Liver (tissue), 9 donors: ENCODE results near the gene EXOC4. TPM values are rescaled to one million over a fixed set of nuclear protein-coding genes. Genes with fewer than 3 reads are reported as not detected.

ENCODE experiments used
- DNase-seq: peaks from one replicate; pipeline ENCODE4 v3.0.0-alpha.2; 2017; ENCODE audit warnings: low spot score
- H3K27ac ChIP-seq, 2 donors: one replicate each; pipeline ENCODE4 v1.7.0; 2013; ENCODE audit warnings: inconsistent platforms in 2 of 2, low read length in 2 of 2, control low read depth in 1 of 2, low read depth in 1 of 2, mild to moderate bottlenecking in 1 of 2
- H3K27me3 ChIP-seq, 4 donors: one replicate each; pipeline versions ENCODE4 v1.6.1 to v1.7.0; 2013; ENCODE audit warnings: low read length in 3 of 4, inconsistent platforms in 1 of 4, mild to moderate bottlenecking in 1 of 4, moderate library complexity in 1 of 4; ENCODE audit not compliant: control insufficient read depth in 4 of 4, insufficient read depth in 4 of 4
- H3K36me3 ChIP-seq, 4 donors: one replicate each; pipeline versions ENCODE4 v1.6.1 to v1.7.0; 2013; ENCODE audit warnings: low read length in 3 of 4, mild to moderate bottlenecking in 3 of 4, low read depth in 1 of 4, moderate library complexity in 1 of 4; ENCODE audit not compliant: control insufficient read depth in 4 of 4, insufficient read depth in 3 of 4
- H3K4me1 ChIP-seq, 4 donors: one replicate each; pipeline versions ENCODE4 v1.6.1 to v1.7.0; 2013; ENCODE audit warnings: low read length in 3 of 4, mild to moderate bottlenecking in 3 of 4, moderate library complexity in 1 of 4; ENCODE audit not compliant: control insufficient read depth in 4 of 4, insufficient read depth in 4 of 4
- H3K4me3 ChIP-seq, 3 donors: one replicate each; pipeline versions ENCODE4 v1.6.1 to v1.7.0; 2013; ENCODE audit warnings: low read length in 3 of 3, control low read depth in 1 of 3, low read depth in 1 of 3, mild to moderate bottlenecking in 1 of 3
- H3K9ac ChIP-seq, 2 donors: one replicate each; pipeline ENCODE4 v1.7.0; 2013; ENCODE audit warnings: low read length in 2 of 2, mild to moderate bottlenecking in 2 of 2, moderate library complexity in 2 of 2, control low read depth in 1 of 2, low read depth in 1 of 2
- H3K9me3 ChIP-seq, 4 donors: one replicate each; pipeline versions ENCODE4 v1.6.1 to v1.7.0; 2013; ENCODE audit warnings: low read length in 3 of 4; ENCODE audit not compliant: control insufficient read depth in 4 of 4
- EGR1 ChIP-seq, 2 donors: IDR thresholded peaks; 2 replicates each; pipeline ENCODE4 v1.6.1; 2016 to 2018; ENCODE audit warnings: antibody characterized with exemption in 2 of 2, low read depth in 2 of 2
- FOXA2 ChIP-seq: IDR thresholded peaks from 2 replicates; pipeline ENCODE4 v1.6.1; 2016; ENCODE audit warnings: antibody characterized with exemption
- HNF4A ChIP-seq, 2 donors: conservative IDR thresholded peaks; 2 replicates each; pipeline ENCODE4 v1.6.1; 2016; ENCODE audit warnings: antibody characterized with exemption in 2 of 2, mild to moderate bottlenecking in 2 of 2
- HNF4G ChIP-seq: IDR thresholded peaks from 2 replicates; pipeline ENCODE4 v1.6.1; 2016; ENCODE audit warnings: antibody characterized with exemption
- MAX ChIP-seq: IDR thresholded peaks from 2 replicates; pipeline ENCODE4 v1.6.1; 2016; ENCODE audit warnings: antibody characterized with exemption
- RAD21 ChIP-seq, 2 donors: IDR thresholded peaks; 2 replicates each; pipeline ENCODE4 v1.6.1; 2016; ENCODE audit warnings: antibody characterized with exemption in 2 of 2, mild to moderate bottlenecking in 2 of 2
- SP1 ChIP-seq: IDR thresholded peaks from 2 replicates; pipeline ENCODE4 v1.6.1; 2018; ENCODE audit warnings: antibody characterized with exemption, mild to moderate bottlenecking
- YY1 ChIP-seq: IDR thresholded peaks from 2 replicates; pipeline ENCODE4 v1.6.1; 2016; ENCODE audit warnings: antibody characterized with exemption, mild to moderate bottlenecking
- ZBTB33 ChIP-seq: IDR thresholded peaks from 2 replicates; pipeline ENCODE4 v1.6.1; 2016; ENCODE audit warnings: antibody characterized with exemption
- WGBS: extraction: QIAGEN DNeasy Blood & Tissue Kit; methylation state at CpG from one replicate; pipeline ENCODE4 v1.1.7; 2013; 5-methylcytosine and 5-hydroxymethylcytosine counted together
- polyA plus RNA-seq, 2 donors: library from polyadenylated mRNA; stranded (reverse) in 1 of 2; unstranded in 1 of 2; fragments of 200-250 nt in 1 of 2; fragments of >200 nt in 1 of 2; fragmentation: Nextera tagmentation in 1 of 2; extraction: Ambion mirVana in 1 of 2; gene quantifications; one replicate each; pipeline versions ENCODE4 v1.2.1 to v1.2.3, GENCODE V29; 2013 to 2015
- total RNA-seq, 2 donors: library from RNA; depleted of rRNA; stranded (reverse); fragments of >200 nt; gene quantifications; one replicate each; pipeline ENCODE4 v1.2.3, GENCODE V29; 2014
- TF ChIP-seq, protein P1 (sequence below): IDR thresholded peaks from 2 replicates; pipeline ENCODE4 v1.6.1; 2016; ENCODE audit warnings: antibody characterized with exemption
- TF ChIP-seq, protein P2 (sequence below): fragments of 150-350 bp; IDR thresholded peaks from 2 replicates; pipeline ENCODE4 v1.5.1; 2017; ENCODE audit warnings: improper control_type of control experiment, low read depth, low read length; ENCODE audit not compliant: missing input control
- donor health status: healthy.
- donor health status: healthy.
- donor health status: healthy.
- donor health status: healthy.
- donor health status: healthy.

The EXOC4 gene
- total and polyA plus RNA-seq, 4 donors, result 9.5 to 55.9 (median 23.6) TPM

GRCh38 chr7:133712544-133712943 lies 459.7 kb downstream of the EXOC4 start:
- TF ChIP-seq, protein P1, sequence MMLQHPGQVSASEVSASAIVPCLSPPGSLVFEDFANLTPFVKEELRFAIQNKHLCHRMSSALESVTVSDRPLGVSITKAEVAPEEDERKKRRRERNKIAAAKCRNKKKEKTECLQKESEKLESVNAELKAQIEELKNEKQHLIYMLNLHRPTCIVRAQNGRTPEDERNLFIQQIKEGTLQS, result no peak
- TF ChIP-seq, protein P2, sequence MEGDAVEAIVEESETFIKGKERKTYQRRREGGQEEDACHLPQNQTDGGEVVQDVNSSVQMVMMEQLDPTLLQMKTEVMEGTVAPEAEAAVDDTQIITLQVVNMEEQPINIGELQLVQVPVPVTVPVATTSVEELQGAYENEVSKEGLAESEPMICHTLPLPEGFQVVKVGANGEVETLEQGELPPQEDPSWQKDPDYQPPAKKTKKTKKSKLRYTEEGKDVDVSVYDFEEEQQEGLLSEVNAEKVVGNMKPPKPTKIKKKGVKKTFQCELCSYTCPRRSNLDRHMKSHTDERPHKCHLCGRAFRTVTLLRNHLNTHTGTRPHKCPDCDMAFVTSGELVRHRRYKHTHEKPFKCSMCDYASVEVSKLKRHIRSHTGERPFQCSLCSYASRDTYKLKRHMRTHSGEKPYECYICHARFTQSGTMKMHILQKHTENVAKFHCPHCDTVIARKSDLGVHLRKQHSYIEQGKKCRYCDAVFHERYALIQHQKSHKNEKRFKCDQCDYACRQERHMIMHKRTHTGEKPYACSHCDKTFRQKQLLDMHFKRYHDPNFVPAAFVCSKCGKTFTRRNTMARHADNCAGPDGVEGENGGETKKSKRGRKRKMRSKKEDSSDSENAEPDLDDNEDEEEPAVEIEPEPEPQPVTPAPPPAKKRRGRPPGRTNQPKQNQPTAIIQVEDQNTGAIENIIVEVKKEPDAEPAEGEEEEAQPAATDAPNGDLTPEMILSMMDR, result no peak
- no peaks in the 10 kb centered on the region for H3K9me3 ChIP-seq
- no peaks in the 10 kb centered on the region for H3K4me1 ChIP-seq
- H3K36me3 ChIP-seq, result no peaks in the 10 kb centered on the region
- no peak overlapping the region for H3K9ac ChIP-seq
- H3K27ac ChIP-seq, result no peak overlapping the region
- no peak for DNase-seq
- 96% methylated on average over 2 of the region's 2 CpGs for WGBS
- no peak overlapping the region for H3K4me3 ChIP-seq
- no peaks in the 10 kb centered on the region for H3K27me3 ChIP-seq

- Histone ChIP-seq H3K36me3 (no peaks in the 10 kb centered on the region), H3K4me1 (no peaks in the 10 kb centered on the region), H3K27ac (no peak overlapping the region), H3K4me3 (no peak overlapping the region), H3K27me3 (no peaks in the 10 kb centered on the region), H3K9ac (no peak overlapping the region), H3K9me3 (no peaks in the 10 kb centered on the region)
- 90% methylated on average over 3 of the region's 3 CpGs for WGBS
- DNase-seq, result no peak
- TF ChIP-seq HNF4A (conservative IDR thresholded peaks at IDR 0.05) (peak; percentile 14 to 24), FOXA2 (no peak)
Observed at GRCh38 chr7:133714654-133715053, 461.8 kb downstream of the EXOC4 start.

DNA sequence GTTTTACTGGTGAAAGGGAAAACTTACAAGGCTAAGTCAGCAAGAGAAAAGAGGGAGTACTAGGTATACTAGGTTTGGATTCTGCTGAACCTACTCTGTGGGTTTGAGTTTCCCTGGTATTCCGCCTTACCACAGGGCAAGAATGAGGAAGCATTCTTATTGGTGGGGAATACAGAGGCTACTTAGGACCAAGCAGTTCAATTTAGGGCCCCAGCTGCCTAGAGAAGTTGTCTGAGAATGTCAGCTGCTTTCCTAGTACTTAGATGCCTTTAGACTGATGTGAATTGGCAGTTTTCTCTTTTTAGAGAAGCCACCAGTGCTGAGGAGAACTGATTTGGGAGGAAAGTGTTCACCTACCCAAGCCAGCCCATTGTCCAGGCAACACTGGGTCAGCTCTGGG lies 465.3 kb downstream of the EXOC4 start:
- Histone ChIP-seq H3K9ac (no peak overlapping the region), H3K4me1 (no peaks in the 10 kb centered on the region), H3K27me3 (no peaks in the 10 kb centered on the region), H3K27ac (no peak overlapping the region), H3K9me3 (no peaks in the 10 kb centered on the region), H3K4me3 (no peak overlapping the region), H3K36me3 (no peaks in the 10 kb centered on the region)
- DNase-seq, result no peak
- no peak for TF ChIP-seq YY1
- TF ChIP-seq SP1, result no peak
- TF ChIP-seq ZBTB33, result no peak
- no peak for TF ChIP-seq FOXA2
- TF ChIP-seq HNF4A (conservative IDR thresholded peaks at IDR 0.05), result no peak
- TF ChIP-seq MAX, result no peak
- no peak for TF ChIP-seq RAD21 (IDR thresholded peaks at IDR 0.05)
- TF ChIP-seq, protein P1, result no peak
- no peak for TF ChIP-seq HNF4G
- TF ChIP-seq, protein P2, result no peak
- TF ChIP-seq EGR1 (IDR thresholded peaks at IDR 0.05; ENCODE audit: low read depth in 2 of 2), result no peak
- 100% methylated on average over 1 of the region's 1 CpG for whole genome bisulfite sequencing
